ENCODE results near the gene BEGAIN. TPM values are rescaled to one million over a fixed set of nuclear protein-coding genes. Genes with fewer than 3 reads are reported as not detected.

The BEGAIN gene, protein sequence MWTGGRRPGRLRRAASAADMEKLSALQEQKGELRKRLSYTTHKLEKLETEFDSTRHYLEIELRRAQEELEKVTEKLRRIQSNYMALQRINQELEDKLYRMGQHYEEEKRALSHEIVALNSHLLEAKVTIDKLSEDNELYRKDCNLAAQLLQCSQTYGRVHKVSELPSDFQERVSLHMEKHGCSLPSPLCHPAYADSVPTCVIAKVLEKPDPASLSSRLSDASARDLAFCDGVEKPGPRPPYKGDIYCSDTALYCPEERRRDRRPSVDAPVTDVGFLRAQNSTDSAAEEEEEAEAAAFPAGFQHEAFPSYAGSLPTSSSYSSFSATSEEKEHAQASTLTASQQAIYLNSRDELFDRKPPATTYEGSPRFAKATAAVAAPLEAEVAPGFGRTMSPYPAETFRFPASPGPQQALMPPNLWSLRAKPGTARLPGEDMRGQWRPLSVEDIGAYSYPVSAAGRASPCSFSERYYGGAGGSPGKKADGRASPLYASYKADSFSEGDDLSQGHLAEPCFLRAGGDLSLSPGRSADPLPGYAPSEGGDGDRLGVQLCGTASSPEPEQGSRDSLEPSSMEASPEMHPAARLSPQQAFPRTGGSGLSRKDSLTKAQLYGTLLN
- polyA plus RNA-seq (ENCODE audit: insufficient read length in 4 of 4) = 1 to 10 TPM; 1.2 to 3.6 (median 1.8) TPM

DNA sequence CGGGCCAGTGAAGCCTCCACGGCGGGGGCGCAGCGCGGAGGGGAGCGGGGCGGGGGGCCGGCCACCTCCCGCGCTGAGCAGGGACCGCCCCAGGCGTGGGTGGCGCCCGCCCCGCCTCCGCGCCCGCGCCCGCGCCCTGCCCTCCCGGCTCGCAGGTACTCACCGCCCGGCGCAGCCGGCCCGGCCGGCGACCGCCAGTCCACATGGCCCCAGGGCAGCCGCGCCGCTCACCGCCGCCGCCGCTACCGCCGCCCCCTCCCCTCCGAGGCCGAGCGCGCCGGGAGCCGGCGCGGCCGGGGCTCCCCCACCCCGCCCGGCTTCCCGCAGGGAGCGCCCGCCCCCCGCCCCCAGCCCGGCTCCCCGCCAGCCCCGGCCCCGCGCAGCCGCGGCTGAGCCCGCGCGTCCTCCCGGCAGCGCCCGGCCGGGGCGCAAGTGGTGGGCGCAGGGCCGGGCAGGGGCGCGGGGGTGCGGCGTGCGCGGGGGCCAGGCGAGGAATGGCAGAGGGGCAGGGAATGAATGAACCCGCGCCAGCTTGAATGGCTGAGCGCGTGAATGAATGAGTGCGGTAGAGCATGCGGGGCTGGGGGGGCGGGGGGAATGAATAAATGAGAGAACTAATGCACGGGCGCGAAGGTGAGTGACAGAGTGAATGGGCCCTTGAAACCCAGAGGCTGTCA lies at the start of gene BEGAIN:
Gene BEGAIN, minus strand, starts transcription at position 332 of the 677 bp plus-strand sequence. Its CDS starts 127 bp downstream, at position 205.
- DNase-seq (ENCODE audit: low read depth in 4 of 4, low spot score in 3 of 4) = no peak

DNA sequence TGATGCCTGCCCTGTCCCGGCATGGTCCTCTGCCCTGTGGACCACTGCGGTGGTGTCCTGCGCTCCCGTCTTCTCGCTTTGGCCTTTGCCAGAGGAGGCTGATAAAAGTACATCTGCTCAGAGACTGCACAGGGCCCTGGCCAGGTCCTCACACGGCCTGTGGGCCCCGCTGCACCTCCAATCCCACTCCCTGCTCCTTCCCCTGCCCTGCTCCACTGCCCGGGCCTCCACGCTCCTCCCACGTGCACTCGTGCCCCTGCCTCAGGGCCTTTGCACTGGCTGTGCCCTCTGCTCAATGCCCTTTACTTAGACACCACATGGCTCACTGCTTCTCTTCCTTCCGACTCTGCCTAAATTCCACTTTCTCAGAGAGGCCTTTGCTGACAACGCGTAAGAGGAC lies 49.3 kb upstream of the BEGAIN start:
- DNase-seq (ENCODE audit: low read depth in 4 of 4, low spot score in 3 of 4) = no peak

DNA sequence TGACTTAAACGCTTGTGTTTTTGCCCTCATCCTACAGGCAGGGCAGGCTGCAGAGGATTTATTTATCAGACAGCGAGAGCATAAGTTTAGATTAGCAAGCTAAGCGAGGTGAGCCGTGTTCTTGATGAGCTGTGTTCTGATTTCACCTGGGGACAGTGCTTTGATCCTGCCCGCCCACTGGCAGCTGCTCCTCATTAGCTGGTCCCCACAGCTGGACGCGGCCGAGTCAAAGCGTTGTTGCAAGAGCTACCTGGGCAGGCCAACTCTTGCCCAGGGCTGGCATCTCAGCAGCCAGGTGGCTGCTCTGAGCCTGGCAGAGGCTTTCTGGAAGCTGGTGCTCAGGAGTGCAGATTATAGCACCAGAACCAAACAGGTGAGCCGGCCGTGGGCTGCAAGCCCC lies 46.8 kb upstream of the BEGAIN start:
- DNase-seq (ENCODE audit: low read depth in 4 of 4, low spot score in 3 of 4) = no peak

DNA sequence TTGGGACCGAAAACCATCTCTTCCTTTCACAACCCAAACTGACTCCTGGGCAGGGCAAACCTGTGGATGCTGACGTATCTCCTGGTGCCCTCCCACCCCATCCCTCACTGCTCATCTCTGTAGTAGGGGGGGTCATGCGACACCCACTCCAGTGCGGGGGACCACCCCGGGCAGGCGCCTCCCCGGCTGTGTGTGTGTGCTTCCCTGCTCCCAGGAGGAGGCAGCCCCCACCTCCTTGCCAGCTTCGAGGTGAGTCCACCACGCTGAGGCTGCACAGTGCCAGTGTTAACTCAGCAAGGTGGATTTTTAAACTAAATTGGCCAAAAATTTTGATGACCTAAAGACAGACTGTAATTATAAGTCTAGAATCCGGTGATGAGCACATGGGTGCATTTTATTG lies 46.2 kb upstream of the BEGAIN start:
- no peak for DNase-seq (ENCODE audit: low read depth in 4 of 4, low spot score in 3 of 4)

DNA sequence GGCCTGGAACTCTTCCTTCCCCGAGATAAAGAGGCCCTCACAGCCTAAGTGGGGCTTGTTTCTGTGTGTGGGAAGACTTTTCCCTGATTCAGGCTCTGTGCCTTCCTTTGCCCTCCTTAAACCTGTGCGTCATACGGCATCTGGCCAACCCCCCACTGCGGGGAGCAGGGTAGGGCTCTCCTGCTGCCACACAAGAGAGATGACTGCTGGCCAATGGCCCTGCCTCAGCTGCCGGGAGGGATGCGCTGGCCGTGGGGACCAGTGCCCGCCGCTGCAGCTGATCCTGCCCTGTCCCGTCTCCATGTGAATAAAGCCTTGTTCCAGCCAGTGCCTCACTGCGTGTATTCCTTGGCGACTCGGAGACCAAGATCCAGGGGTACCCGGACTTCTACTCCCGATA lies 42.5 kb upstream of the BEGAIN start:
- no peak for DNase-seq (ENCODE audit: low read depth in 4 of 4, low spot score in 3 of 4)

DNA sequence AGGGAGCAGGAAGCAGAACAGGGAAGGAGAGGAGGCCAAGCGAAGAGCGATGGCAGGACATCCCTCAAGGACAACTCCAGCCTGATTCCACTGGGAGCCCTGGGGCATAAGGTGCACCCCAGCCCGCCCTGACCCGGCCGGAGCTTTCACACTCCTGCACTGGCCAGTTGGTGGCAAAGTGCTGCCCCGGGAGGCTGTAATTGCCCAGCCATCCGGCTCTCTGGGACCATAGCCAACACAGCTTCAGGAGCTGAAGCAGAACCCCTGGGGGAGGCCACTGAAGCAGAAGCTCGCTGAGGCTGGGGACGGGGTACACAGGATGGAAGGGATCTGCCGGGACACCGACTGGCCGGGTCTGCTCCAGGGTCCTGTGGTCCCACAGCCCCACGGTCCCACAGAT lies 41.9 kb upstream of the BEGAIN start:
- no peak for DNase-seq (ENCODE audit: low read depth in 4 of 4, low spot score in 3 of 4)

DNA sequence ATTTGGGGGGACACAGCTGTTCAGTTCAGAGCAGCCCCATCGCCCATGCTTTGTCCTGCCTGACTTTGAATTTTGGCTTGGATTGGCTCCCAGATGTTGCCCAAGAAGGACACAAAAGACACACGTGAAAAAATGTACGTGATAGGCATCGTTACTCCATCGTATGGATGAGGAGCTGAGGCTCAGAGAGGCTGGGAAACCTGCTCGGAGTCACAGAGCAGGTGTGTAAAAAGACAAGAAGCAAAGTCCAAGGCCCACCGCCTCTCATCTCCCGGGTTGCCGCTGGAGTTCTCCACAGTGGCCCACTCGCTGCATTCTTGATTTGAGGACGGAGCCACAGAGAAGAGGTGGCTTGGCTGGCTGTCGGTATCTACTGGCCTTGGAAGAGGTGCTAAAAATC lies 41.0 kb upstream of the BEGAIN start:
- DNase-seq (ENCODE audit: low read depth in 4 of 4, low spot score in 3 of 4) = no peak

DNA sequence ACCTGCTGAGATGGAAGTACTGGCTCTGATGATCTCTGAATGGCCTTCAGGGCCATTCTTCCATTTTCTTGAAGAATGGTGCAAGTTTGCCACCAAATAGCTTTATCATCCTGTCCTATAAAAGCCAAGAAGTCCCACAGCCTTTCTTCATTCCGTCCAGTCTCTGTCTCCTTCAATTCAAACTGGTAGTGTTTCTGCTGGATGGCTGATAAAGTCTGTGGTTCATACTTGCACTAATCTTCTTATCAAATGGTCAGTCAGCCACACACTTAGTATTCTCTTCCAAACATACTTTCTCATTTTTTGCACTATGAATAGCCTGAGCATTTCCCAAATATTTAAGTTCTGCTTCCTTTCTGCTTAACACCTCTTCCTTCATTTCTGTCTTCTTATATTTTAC lies 39.4 kb upstream of the BEGAIN start:
- no peak for DNase-seq (ENCODE audit: low read depth in 4 of 4, low spot score in 3 of 4)

DNA sequence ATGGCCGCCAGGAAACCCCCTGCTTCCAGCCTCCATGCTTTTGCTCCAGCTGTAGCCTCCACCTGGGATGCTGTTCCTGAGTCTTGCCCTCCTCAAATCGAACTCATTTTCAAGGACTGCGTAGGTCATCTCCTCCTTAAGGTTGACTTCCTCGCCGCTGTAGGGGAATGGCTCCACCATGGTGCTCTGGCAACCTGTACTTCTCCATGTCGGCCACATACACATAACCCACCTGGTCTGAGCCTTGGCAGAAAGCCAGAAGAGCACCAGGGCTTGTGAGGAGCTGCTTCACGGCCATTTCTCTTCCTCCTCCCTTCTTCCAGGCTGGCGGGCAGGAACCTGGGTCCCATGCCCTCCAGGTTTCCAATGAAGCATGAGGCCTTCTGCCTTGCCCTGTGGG lies 36.7 kb upstream of the BEGAIN start:
- DNase-seq (ENCODE audit: low read depth in 4 of 4, low spot score in 3 of 4) = no peak

DNA sequence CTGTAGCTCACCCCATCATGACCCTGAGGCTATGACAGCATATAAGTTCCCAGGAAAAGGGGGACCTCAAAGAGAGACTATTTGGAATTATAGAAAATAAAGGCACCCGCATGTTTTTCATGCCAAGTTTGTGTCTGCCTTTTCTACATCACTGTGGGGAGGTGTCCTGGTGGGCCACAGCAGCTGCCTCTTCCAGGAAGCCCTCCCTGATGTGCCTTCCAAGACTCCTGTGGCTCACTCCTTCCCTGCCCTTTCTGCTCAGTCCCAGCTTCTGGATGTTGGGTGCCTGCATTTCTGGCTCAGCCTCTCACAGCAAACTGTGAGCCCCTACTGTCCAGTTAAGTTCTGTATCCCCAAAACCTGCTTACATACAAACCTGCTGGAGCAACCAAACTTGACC lies 36.3 kb upstream of the BEGAIN start:
- DNase-seq (ENCODE audit: low read depth in 4 of 4, low spot score in 3 of 4) = no peak

DNA sequence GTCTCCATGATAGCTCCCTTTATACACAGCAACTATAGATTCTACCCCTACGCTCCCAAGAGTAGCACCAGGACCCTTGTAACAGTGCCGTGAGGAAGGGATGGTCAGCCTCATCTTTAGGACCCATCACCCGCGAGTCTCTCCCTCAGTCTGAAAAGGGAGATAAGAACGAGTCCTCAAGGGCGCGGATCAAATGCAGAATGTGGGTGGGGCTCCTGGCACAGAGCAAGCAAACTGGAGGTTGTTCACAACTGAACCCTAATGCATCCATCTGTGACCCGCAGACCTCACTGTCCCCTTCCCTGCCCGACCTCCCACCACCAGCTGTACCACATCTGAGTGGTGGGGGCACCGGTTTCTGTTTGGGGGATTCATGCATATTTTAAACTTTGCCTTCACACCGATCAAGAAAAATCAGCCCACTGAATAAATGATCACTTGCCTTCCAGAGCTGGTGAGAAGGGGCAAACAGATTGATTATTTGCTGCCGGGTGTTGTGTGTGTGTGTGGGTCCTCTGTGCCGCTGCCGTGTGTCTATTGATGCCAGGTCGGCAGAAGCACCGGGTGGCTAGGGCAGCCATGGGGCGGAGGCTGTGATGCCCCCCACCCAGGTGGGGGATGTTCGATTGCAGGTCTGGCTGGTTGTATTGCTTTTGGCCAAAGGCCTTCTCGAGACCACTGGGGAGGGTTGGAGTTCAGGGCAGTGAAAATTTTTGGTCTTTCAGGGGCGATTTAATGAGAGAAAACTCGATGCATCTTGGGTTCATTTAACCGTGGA lies 35.7 kb upstream of the BEGAIN start:
- DNase-seq (ENCODE audit: low read depth in 4 of 4, low spot score in 3 of 4) = no peak

DNA sequence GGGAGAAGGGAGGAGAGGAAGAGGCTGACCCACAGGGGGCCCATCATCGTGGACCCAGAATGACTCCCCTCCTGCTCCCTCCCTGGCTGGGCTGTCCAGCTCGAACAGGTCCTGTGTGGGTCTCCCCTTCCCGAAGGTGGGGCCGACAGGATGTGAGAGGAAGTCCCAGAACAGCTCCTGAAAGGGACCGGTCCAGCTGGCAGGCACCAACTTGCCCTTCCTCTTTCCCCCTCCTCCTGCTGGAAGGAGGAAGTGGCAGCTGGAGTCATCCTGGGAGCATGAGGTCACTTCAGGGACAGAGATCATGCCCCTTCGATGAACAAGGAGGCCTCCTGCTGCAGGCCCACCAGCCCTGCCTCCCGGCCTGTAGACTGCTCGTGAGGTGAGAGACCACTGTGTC lies 35.0 kb upstream of the BEGAIN start:
- no peak for DNase-seq (ENCODE audit: low read depth in 4 of 4, low spot score in 3 of 4)

DNA sequence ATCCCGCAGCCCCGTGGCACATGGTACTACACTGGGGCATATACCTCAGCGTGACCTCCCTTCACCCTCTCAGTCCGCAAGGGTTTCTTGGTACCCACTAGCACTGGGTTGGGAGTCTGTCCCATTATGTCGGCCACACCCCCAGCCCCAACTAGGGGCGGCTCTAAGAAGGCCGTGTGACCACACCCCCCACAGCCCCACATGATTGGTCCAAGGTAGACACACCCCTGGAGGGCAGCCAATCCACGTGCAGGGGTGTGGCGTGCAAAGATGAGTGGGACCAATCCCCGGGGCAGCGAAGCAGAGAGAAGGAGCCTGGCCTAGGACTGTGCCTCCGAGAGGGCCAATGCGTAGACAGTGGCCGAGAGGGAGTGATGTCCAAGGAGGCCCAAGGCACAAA lies 34.6 kb upstream of the BEGAIN start:
- DNase-seq (ENCODE audit: low read depth in 4 of 4, low spot score in 3 of 4) = no peak

DNA sequence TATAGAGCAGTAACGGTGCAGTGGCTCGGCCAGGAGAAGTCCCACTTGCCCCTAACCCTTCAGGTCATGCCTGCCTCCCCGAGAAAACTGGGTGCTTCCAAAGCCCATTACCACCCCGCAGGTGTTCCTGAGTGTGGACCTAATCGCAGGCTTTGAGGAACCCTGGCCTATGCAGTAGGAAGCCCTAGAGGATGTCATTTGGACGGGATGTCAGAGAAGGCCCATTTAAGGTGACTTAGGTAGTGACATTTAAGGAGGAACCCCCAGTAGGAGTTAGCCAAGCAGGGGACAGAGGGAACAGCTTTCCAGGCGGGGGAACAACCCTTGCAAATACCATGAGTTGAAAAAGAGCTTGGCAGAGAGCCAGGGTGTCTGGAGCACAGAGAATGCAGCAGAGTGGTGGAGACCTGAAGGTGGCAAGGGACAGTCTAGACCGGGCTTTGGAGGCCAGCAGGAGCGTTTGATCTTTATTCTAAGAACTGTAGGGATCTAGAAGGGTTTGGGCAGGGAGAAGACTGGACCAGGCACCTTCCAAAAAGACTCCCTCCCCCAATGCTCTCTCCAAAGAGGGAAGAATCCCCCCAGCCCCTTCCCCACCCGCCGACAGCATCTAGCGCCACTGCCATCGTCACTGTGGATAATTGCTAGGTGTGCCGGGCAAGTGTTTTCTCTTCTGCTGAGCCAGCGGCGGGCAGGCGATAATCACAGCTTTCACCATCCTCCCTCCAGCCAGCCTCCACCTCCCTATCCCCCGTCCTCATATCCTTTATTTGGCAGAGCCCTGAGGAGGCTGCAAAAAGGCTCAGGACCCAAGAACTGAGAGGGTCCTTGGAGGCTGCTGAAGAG lies 33.3 kb upstream of the BEGAIN start:
- DNase-seq (ENCODE audit: low read depth in 4 of 4, low spot score in 3 of 4) = no peak

DNA sequence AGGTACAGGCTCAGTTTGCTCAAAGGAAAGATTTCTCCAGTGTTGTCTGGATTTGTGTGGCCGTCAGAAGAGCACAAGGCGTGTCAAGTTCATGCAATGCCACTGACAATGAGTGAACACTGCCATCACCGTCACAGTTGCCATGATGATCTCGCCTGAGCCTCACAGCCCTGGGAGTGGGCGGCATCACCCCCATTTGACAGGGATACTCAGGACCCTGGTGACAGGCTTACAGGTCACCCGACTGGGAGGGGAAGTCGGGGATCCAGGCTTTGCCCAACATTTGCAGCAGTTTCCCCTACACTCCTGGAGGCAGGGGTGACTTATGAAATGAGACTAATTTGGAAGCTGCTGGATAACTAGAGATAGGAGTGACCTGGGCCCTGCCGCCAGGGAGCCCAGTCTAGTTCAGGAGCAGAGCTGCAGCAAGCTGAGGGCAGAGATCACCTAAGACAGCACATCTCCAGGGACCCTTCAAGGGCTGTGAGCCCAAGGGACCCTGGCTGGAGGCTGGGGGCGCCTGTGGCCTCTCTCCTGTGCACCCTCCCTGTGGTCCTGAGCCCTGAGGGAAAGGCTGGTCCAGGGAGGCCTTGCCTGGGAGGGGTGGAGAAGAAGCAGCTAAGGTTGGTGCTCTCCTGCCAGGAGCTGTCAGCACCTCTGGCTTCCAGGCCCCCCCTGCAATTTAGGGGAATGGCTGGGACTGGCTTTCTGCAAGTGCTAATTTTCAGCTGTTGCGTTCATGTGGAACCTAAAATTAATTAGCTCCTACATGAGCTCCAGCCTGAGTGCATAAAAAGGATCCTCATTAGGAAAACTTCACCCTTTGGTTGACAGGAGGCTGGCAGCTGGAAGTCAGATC lies 32.4 kb upstream of the BEGAIN start:
- no peak for DNase-seq (ENCODE audit: low read depth in 4 of 4, low spot score in 3 of 4)

DNA sequence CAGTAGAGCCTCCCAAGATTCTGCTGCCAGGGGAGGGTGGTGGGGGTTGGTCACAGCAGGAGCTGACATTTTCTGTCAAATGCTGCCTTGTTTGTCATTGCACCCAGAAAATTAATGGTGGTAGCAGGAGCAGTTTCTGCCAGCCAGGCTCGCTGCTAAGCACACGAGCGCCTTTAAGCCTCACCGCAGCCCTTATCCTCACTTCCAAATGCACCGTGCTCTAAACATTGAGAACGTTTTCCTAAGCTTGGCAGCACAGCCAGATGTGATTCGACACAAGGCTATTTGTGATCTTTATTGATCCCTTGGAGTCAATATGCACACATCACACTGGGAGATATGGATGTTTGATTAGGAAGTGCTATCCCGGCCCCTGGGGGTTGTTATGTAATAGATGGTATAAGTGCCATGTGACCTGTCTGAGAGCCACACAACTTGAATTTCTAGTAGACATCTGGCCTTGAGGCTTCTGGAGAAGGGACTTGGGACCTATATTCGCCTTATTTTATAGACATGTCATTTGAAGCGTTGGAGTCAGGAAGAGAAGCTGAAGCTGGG lies 31.6 kb upstream of the BEGAIN start:
- DNase-seq (ENCODE audit: low read depth in 4 of 4, low spot score in 3 of 4) = no peak

DNA sequence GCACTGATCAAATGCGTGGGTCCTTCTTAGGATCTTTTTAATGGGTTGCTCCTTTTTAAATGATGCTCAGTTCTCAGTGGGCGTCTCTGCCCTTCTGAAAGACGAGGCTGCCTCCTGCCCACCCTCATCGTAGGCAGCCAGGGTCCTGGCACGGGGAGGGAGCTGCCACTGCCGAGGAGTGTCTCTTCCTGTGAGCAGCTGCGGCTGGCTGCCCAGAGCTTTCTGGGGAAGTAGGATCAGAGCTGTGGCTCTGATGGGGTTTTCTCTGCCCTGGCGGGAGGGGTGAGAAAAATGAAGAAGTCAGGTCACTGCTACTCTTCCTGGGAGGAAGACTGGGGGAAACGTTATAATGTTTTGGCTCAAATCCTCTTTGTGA lies 31.1 kb upstream of the BEGAIN start:
- DNase-seq (ENCODE audit: low read depth in 4 of 4, low spot score in 3 of 4) = no peak

DNA sequence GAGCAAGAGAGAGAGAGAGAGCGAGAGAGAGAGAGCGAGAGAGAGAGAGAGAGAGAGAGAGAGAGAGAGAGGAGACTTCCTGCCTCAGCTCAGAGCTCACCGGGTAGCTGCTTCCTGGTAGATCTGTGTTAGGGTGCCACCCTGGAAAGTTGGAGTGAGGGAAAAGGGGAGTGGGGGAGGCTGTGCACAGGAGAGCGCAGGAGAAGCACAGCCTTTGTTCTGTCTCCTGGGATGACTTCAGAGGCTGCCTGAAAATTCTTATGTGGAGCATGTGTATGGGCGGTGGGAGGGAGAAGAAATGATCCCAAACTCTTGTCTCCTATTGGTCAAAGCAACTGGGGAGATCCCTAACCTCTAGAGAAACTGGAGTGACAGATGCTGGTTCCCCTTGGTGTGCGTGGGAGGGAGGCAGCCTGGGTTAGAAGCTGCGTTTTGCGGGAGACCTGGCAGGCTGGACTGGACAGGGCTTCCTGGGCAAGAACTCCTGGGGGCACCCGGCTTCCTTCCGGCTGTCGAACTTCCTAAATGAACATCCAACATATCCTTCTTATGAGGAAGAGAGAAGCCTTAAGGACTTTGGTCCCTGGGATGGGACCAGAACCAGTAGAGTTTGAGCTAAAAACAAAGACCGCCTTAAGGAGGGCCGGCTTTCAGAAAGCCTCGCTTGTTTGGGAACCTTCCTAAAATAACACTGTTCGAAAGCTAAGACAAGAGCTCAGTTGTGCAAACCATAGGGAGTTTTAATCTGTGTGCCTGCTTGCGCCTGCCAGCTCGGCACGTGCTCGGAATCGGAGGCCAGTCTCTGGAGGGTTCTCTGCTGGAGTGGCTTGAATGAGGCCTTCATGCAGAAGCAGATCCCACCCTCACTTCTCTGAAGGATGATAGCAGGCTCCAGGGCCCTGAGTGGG lies 30.4 kb upstream of the BEGAIN start:
- no peak for DNase-seq (ENCODE audit: low read depth in 4 of 4, low spot score in 3 of 4)
